RWPE2 (cell line): ENCODE results near the gene MEF2A.
"Not testable (repeated sequence)": the region's sequence is repeated elsewhere in the genome, so short reads cannot be mapped to it uniquely, and the experiment has no call there.

ENCODE experiments used
- ATAC-seq: fragments of 200-7000 bp; cut with Tn5 transposase; 3 replicates; pipeline ENCODE4 v1.9.1; 2021; ENCODE audit warnings: low read depth
- DNase-seq: peaks from one replicate; pipeline ENCODE4 v3.0.0-alpha.2; 2020; ENCODE audit warnings: low spot score
- H3K27ac ChIP-seq: fragments of 450-650 bp; 2 replicates; pipeline ENCODE4 v1.5.1; 2017; ENCODE audit warnings: mild to moderate bottlenecking; ENCODE audit not compliant: poor library complexity, severe bottlenecking
- H3K27me3 ChIP-seq: fragments of 250-450 bp; sonication (Bioruptor Pico); 2 replicates; pipeline ENCODE4 v1.5.1; 2021; ENCODE audit warnings: mild to moderate bottlenecking, moderate library complexity; ENCODE audit not compliant: insufficient read depth, poor library complexity, severe bottlenecking
- H3K36me3 ChIP-seq: fragments of 250-450 bp; sonication (Bioruptor Pico); 2 replicates; pipeline ENCODE4 v1.5.1; 2020; ENCODE audit warnings: low read depth, mild to moderate bottlenecking, moderate library complexity
- H3K4me1 ChIP-seq: fragments of 250-450 bp; sonication (Bioruptor Pico); 2 replicates; pipeline ENCODE4 v1.5.1; 2021; ENCODE audit warnings: mild to moderate bottlenecking, moderate library complexity; ENCODE audit not compliant: insufficient read depth, poor library complexity, severe bottlenecking
- H3K4me3 ChIP-seq: fragments of 250-450 bp; sonication (Bioruptor Pico); 2 replicates; pipeline ENCODE4 v1.5.1; 2021; ENCODE audit warnings: mild to moderate bottlenecking, moderate library complexity; ENCODE audit not compliant: severe bottlenecking
- H3K9me3 ChIP-seq: fragments of 250-450 bp; sonication (Bioruptor Pico); 2 replicates; pipeline ENCODE4 v1.5.1; 2021; ENCODE audit warnings: mild to moderate bottlenecking, moderate library complexity; ENCODE audit not compliant: severe bottlenecking
- CTCF ChIP-seq: fragments of 450-650 bp; IDR thresholded peaks from one replicate; pipeline ENCODE4 v1.5.1; 2017; ENCODE audit warnings: mild to moderate bottlenecking, moderate library complexity; ENCODE audit not compliant: poor library complexity, severe bottlenecking

MEF2A gene

GRCh38 chr15:99565299-99566156, at the start of gene MEF2A:
TSS of gene MEF2A (plus strand) at chr15:99565984. CDS start at chr15:99633120, 67,136 bp downstream.
- no peak for TF ChIP-seq CTCF
- Histone ChIP-seq H3K36me3 (no peaks in the 10 kb centered on the region), H3K9me3 (no peaks in the 10 kb centered on the region), H3K27me3 (no peaks in the 10 kb centered on the region), H3K4me1 (peaks cover 15% of the 10 kb centered on the region), H3K4me3 (peak within 1 kb of the TSS; percentile 68), H3K27ac (peak within 1 kb of the TSS; percentile 60)
- peak; percentile 73 for ATAC-seq
- DNase-seq, result peak; percentile 98

- H3K27ac ChIP-seq, result no peak overlapping the region
- H3K4me3 ChIP-seq, result no peak overlapping the region
- TF ChIP-seq CTCF, result no peak
- H3K36me3 ChIP-seq, result no peaks in the 10 kb centered on the region
- H3K27me3 ChIP-seq, result no peaks in the 10 kb centered on the region
- no peaks in the 10 kb centered on the region for H3K9me3 ChIP-seq
- ATAC-seq (no peak), DNase-seq (no peak)
- peaks cover 3% of the 10 kb centered on the region for H3K4me1 ChIP-seq
Observed at GRCh38 chr15:99518191-99518590, 47.6 kb upstream of the MEF2A start.

- H3K27ac ChIP-seq, H3K4me3 ChIP-seq, H3K27me3 ChIP-seq, H3K9me3 ChIP-seq, H3K36me3 ChIP-seq, ATAC-seq, DNase-seq, H3K4me1 ChIP-seq: not testable (repeated sequence)
Observed at GRCh38 chr15:99519366-99519765, 46.4 kb upstream of the MEF2A start.

- Histone ChIP-seq H3K27me3 (peaks cover 6% of the 10 kb centered on the region), H3K4me1 (no peaks in the 10 kb centered on the region), H3K36me3 (no peaks in the 10 kb centered on the region), H3K27ac (no peak overlapping the region), H3K4me3 (no peak overlapping the region), H3K9me3 (peaks cover 4% of the 10 kb centered on the region)
- DNase-seq (no peak), ATAC-seq (no peak)
- no peak for TF ChIP-seq CTCF
Observed at GRCh38 chr15:99522288-99522687, 43.5 kb upstream of the MEF2A start.

- Histone ChIP-seq H3K27ac (no peak overlapping the region), H3K9me3 (peaks cover 4% of the 10 kb centered on the region), H3K4me3 (no peak overlapping the region), H3K4me1 (no peaks in the 10 kb centered on the region), H3K27me3 (peaks cover 6% of the 10 kb centered on the region), H3K36me3 (no peaks in the 10 kb centered on the region)
- ATAC-seq (no peak), DNase-seq (no peak)
- TF ChIP-seq CTCF, result no peak
Observed at GRCh38 chr15:99526176-99526575, 39.6 kb upstream of the MEF2A start.
